ENCODE data around the gene PNLIPRP1. TPM values are rescaled to one million over a fixed set of nuclear protein-coding genes. Genes with fewer than 3 reads are reported as not detected.

The PNLIPRP1 gene
- polyA plus RNA-seq, 1 donor from 2014 or later = not detected

DNA sequence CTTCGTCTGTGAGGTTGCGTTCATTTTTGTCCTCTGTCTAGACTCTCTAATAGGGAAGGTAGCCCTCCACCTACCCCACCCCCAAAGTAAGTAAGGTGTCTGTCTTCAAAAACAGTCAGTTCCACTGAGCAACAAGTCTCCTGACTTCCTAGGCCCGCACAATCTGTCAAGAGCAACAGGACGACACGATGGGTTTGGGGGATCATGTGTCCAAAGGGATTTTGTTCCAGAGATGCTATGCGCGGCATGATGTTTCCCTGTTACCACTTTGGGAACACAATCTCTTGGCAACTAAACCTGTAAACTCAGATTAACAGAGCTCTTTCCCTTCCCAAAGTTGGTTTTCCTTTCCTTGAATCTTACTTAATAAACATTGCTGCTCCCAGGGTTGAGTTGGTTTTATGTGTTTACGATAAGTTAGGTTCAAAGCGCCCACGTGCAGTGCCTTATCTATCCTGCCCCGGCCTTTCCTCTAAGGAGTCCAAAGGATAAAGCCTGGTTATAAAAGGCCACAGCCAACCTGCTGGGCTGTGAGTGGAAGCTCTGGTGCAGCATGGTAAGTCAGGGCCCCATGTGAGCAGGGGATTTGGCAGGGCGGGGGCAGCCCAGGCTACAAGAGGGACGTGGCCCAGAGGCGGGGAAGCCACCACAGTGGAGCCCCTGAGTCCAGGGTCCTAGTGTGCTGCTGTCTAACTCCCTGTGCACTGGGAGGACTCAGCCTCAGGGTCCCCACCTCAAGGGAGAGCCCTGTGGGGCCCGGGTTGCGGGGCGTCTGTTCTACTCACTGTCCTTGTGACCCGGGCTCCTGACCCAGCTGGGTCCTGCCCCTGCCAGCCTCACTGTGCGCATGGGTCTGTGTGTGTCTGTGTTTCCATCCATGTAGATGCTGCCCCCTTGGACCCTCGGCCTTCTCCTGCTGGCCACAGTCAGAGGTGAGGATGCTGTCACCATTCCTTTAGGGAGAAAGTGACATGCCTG, 30.0 kb downstream of the PNLIPRP1 start, which contains the start of gene PNLIPRP2:
Gene PNLIPRP2, plus strand, starts transcription at position 531 of the 978 bp plus-strand sequence.
- H3K9me2 ChIP-seq (ENCODE audit: insufficient read depth, low read length) = no peaks in the 10 kb centered on the region
- no peaks in the 10 kb centered on the region for H3K36me3 ChIP-seq (ENCODE audit: insufficient read depth, low read length)
- no peak within 1 kb of the TSS for H3K9ac ChIP-seq (ENCODE audit: low read length)
- H3K4me2 ChIP-seq (ENCODE audit: low read length) = no peak within 1 kb of the TSS
- TF ChIP-seq MXI1 (conservative IDR thresholded peaks at IDR 0.05; ENCODE audit: poor library complexity, severe bottlenecking) (no peak), EP300 (conservative IDR thresholded peaks at IDR 0.05; ENCODE audit: poor library complexity, severe bottlenecking) (no peak), EZH2 (IDR thresholded peaks at IDR 0.05; ENCODE audit: borderline replicate concordance, insufficient read depth, low read length, poor library complexity, severe bottlenecking) (no peak), SMC3 (conservative IDR thresholded peaks at IDR 0.05; ENCODE audit: poor library complexity) (no peak), RAD21 (conservative IDR thresholded peaks at IDR 0.05) (no peak), TAF1 (IDR thresholded peaks at IDR 0.05; ENCODE audit: low read depth) (no peak), POLR2AphosphoS5 (IDR thresholded peaks at IDR 0.05) (no peak)
- TF ChIP-seq, protein P1, sequence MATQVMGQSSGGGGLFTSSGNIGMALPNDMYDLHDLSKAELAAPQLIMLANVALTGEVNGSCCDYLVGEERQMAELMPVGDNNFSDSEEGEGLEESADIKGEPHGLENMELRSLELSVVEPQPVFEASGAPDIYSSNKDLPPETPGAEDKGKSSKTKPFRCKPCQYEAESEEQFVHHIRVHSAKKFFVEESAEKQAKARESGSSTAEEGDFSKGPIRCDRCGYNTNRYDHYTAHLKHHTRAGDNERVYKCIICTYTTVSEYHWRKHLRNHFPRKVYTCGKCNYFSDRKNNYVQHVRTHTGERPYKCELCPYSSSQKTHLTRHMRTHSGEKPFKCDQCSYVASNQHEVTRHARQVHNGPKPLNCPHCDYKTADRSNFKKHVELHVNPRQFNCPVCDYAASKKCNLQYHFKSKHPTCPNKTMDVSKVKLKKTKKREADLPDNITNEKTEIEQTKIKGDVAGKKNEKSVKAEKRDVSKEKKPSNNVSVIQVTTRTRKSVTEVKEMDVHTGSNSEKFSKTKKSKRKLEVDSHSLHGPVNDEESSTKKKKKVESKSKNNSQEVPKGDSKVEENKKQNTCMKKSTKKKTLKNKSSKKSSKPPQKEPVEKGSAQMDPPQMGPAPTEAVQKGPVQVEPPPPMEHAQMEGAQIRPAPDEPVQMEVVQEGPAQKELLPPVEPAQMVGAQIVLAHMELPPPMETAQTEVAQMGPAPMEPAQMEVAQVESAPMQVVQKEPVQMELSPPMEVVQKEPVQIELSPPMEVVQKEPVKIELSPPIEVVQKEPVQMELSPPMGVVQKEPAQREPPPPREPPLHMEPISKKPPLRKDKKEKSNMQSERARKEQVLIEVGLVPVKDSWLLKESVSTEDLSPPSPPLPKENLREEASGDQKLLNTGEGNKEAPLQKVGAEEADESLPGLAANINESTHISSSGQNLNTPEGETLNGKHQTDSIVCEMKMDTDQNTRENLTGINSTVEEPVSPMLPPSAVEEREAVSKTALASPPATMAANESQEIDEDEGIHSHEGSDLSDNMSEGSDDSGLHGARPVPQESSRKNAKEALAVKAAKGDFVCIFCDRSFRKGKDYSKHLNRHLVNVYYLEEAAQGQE (IDR thresholded peaks at IDR 0.05; ENCODE audit: borderline replicate concordance) = no peak
- TF ChIP-seq, protein P2, sequence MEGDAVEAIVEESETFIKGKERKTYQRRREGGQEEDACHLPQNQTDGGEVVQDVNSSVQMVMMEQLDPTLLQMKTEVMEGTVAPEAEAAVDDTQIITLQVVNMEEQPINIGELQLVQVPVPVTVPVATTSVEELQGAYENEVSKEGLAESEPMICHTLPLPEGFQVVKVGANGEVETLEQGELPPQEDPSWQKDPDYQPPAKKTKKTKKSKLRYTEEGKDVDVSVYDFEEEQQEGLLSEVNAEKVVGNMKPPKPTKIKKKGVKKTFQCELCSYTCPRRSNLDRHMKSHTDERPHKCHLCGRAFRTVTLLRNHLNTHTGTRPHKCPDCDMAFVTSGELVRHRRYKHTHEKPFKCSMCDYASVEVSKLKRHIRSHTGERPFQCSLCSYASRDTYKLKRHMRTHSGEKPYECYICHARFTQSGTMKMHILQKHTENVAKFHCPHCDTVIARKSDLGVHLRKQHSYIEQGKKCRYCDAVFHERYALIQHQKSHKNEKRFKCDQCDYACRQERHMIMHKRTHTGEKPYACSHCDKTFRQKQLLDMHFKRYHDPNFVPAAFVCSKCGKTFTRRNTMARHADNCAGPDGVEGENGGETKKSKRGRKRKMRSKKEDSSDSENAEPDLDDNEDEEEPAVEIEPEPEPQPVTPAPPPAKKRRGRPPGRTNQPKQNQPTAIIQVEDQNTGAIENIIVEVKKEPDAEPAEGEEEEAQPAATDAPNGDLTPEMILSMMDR (IDR thresholded peaks at IDR 0.05; ENCODE audit: poor library complexity, severe bottlenecking) = no peak
- H4K20me1 ChIP-seq (ENCODE audit: insufficient read depth) = no peaks in the 10 kb centered on the region
- H3K27me3 ChIP-seq (ENCODE audit: insufficient read depth, low read depth, low read length) = no peaks in the 10 kb centered on the region
- H2AFZ ChIP-seq (ENCODE audit: low read depth, low read length) = no peak within 1 kb of the TSS
- no peak within 1 kb of the TSS for H3K27ac ChIP-seq (ENCODE audit: low read length)
- no peaks in the 10 kb centered on the region for H3F3A ChIP-seq (ENCODE audit: insufficient read depth, low read length, poor library complexity, severe bottlenecking)
- H3K9me3 ChIP-seq (ENCODE audit: low read length) = no peaks in the 10 kb centered on the region
- H3K4me3 ChIP-seq (ENCODE audit: low read length) = no peak within 1 kb of the TSS
- no peaks in the 10 kb centered on the region for H3K79me2 ChIP-seq (replicated peaks; ENCODE audit: insufficient read depth, low read length)

DNA sequence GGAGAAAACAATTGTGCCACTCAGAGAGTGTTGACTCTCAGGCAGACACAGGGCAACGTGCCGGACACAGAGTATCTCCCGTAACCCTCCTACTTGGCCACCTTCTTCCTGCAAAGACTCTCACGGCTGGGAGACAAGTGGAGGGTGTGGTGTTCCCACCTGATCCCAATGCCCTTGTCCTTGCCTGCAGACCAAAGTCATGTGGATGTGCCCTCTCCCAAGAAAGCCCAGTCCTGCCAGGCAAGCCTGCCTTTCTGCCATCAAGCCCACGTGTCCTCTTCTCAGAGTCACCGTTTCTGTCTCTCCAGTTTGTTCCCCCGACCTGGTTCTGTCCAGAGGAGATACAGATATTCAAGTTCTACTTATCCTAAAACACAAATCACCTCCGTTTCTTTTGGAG, 30.7 kb downstream of the PNLIPRP1 start:
- H3K36me3 ChIP-seq (ENCODE audit: insufficient read depth, low read length) = no peaks in the 10 kb centered on the region
- no peaks in the 10 kb centered on the region for H3F3A ChIP-seq (ENCODE audit: insufficient read depth, low read length, poor library complexity, severe bottlenecking)
- no peaks in the 10 kb centered on the region for H3K27me3 ChIP-seq (ENCODE audit: insufficient read depth, low read depth, low read length)
- H3K4me2 ChIP-seq (ENCODE audit: low read length) = no peak overlapping the region
- H2AFZ ChIP-seq (ENCODE audit: low read depth, low read length) = no peak overlapping the region
- TF ChIP-seq EP300 (conservative IDR thresholded peaks at IDR 0.05; ENCODE audit: poor library complexity, severe bottlenecking) = no peak
- no peak for TF ChIP-seq MXI1 (conservative IDR thresholded peaks at IDR 0.05; ENCODE audit: poor library complexity, severe bottlenecking)
- TF ChIP-seq SMC3 (conservative IDR thresholded peaks at IDR 0.05; ENCODE audit: poor library complexity) = no peak
- TF ChIP-seq, protein P1 (IDR thresholded peaks at IDR 0.05; ENCODE audit: borderline replicate concordance) = no peak
- TF ChIP-seq EZH2 (IDR thresholded peaks at IDR 0.05; ENCODE audit: borderline replicate concordance, insufficient read depth, low read length, poor library complexity, severe bottlenecking) = no peak
- TF ChIP-seq, protein P2 (IDR thresholded peaks at IDR 0.05; ENCODE audit: poor library complexity, severe bottlenecking) = no peak
- no peak for TF ChIP-seq TAF1 (IDR thresholded peaks at IDR 0.05; ENCODE audit: low read depth)
- TF ChIP-seq RAD21 (conservative IDR thresholded peaks at IDR 0.05) = no peak
- TF ChIP-seq POLR2AphosphoS5 (IDR thresholded peaks at IDR 0.05) = no peak
- H3K9me2 ChIP-seq (ENCODE audit: insufficient read depth, low read length) = no peaks in the 10 kb centered on the region
- H3K9ac ChIP-seq (ENCODE audit: low read length) = no peak overlapping the region
- H3K79me2 ChIP-seq (replicated peaks; ENCODE audit: insufficient read depth, low read length) = no peaks in the 10 kb centered on the region
- H4K20me1 ChIP-seq (ENCODE audit: insufficient read depth) = no peaks in the 10 kb centered on the region
- H3K27ac ChIP-seq (ENCODE audit: low read length) = no peak overlapping the region
- H3K9me3 ChIP-seq (ENCODE audit: low read length) = no peaks in the 10 kb centered on the region
- H3K4me3 ChIP-seq (ENCODE audit: low read length) = no peak overlapping the region
